HEK293T (cell line): ENCODE data around the gene ZNF516.

Experiments used
- FOXA1 ChIP-seq: fragments of 450-650 bp; IDR thresholded peaks from 2 replicates; pipeline ENCODE4 v1.6.1; 2016; ENCODE audit warnings: mild to moderate bottlenecking
- FOXK2 ChIP-seq: fragments of 450-650 bp; IDR thresholded peaks from 2 replicates; pipeline ENCODE4 v1.6.1; 2016; ENCODE audit warnings: mild to moderate bottlenecking
- FOXM1 ChIP-seq: fragments of 450-650 bp; IDR thresholded peaks from 2 replicates; pipeline ENCODE4 v1.6.1; 2017; ENCODE audit warnings: mild to moderate bottlenecking, borderline replicate concordance
- SP1 ChIP-seq: fragments of 450-650 bp; IDR thresholded peaks from 2 replicates; pipeline ENCODE4 v1.6.1; 2017
- SUZ12 ChIP-seq: fragments of 450-650 bp; IDR thresholded peaks from 2 replicates; pipeline ENCODE4 v1.6.1; 2016; ENCODE audit warnings: mild to moderate bottlenecking
- TARDBP ChIP-seq: fragments of 450-650 bp; IDR thresholded peaks from 2 replicates; pipeline ENCODE4 v1.6.1; 2016

- TF ChIP-seq SP1, result no peak
- no peak for TF ChIP-seq SUZ12
- no peak for TF ChIP-seq FOXK2
- no peak for TF ChIP-seq FOXM1
- TF ChIP-seq FOXA1, result no peak
- TF ChIP-seq TARDBP, result no peak
Observed at GRCh38 chr18:76453932-76454331, 41.1 kb downstream of the ZNF516 start.
